H1 (cell line): ENCODE results near the gene FAM222B. TPM values are rescaled to one million over a fixed set of nuclear protein-coding genes. Genes with fewer than 3 reads are reported as not detected.

Experiments used
- CTCF ChIA-PET: fragments of 300-600 bp; sonication (Branson Sonifier 250); formaldehyde crosslinking; loops from one replicate; lab custom pipeline; 2021; ENCODE audit not compliant: partially characterized antibody; lab: Charles Lee
- POLR2A ChIA-PET: fragments of 300-600 bp; sonication (Branson Sonifier 250); formaldehyde crosslinking; loops from one replicate; lab custom pipeline; 2021; ENCODE audit warnings: inconsistent platforms; ENCODE audit not compliant: partially characterized antibody; lab: Charles Lee
- DNase-seq, 2 experiments: peaks; one replicate each; pipeline versions ENCODE4 v3.0.0 to v3.0.0-alpha.2; 2010 to 2022; ENCODE audit warnings: low spot score in 2 of 2, low read depth in 1 of 2, mixed read lengths in 1 of 2
- FAIRE-seq: peaks from 2 replicates; lab custom pipeline; 2011; peaks lifted over from hg19 to GRCh38; lab: Jason Lieb, UNC
- H2AFZ ChIP-seq: 2 replicates; pipeline ENCODE4 v1.8.1; 2012; ENCODE audit warnings: low read length, inconsistent platforms
- H2AK5ac ChIP-seq: 2 replicates; pipeline ENCODE4 v1.6.1; 2013; ENCODE audit warnings: low read depth, low read length
- H2BK120ac ChIP-seq: replicated peaks from 2 replicates; pipeline ENCODE3; 2013; ENCODE audit warnings: low read depth, low read length, inconsistent platforms
- H2BK12ac ChIP-seq: 2 replicates; pipeline ENCODE4 v1.6.1; 2013; ENCODE audit warnings: low read depth, low read length
- H2BK15ac ChIP-seq: 2 replicates; pipeline ENCODE4 v1.6.1; 2013; ENCODE audit warnings: low read length
- H2BK20ac ChIP-seq: 2 replicates; pipeline ENCODE4 v1.6.1; 2013; ENCODE audit warnings: low read length
- H2BK5ac ChIP-seq: 2 replicates; pipeline ENCODE4 v1.6.1; 2013; ENCODE audit warnings: low read depth, low read length
- H3K14ac ChIP-seq: 2 replicates; pipeline ENCODE4 v1.6.1; 2013; ENCODE audit warnings: inconsistent platforms; ENCODE audit not compliant: insufficient read length
- H3K18ac ChIP-seq: 2 replicates; pipeline ENCODE4 v1.6.1; 2013; ENCODE audit warnings: low read length; ENCODE audit errors: extremely low read depth
- H3K23ac ChIP-seq: 2 replicates; pipeline ENCODE4 v1.6.1; 2013; ENCODE audit warnings: inconsistent platforms; ENCODE audit not compliant: insufficient read length
- H3K23me2 ChIP-seq: 2 replicates; pipeline ENCODE4 v1.6.1; 2013; ENCODE audit warnings: low read depth, low read length
- H3K27ac ChIP-seq: 2 replicates; pipeline ENCODE4 v1.6.1; 2011; ENCODE audit warnings: low read depth, low read length, inconsistent platforms
- H3K27me3 ChIP-seq, 4 experiments: replicated peaks in 1 of 4; 1 replicate in 1 of 4; 2 replicates in 3 of 4; pipeline versions ENCODE4 v1.6.1 to v1.8.1; 2011 to 2013; ENCODE audit warnings: low read length in 3 of 4, mild to moderate bottlenecking in 3 of 4, inconsistent platforms in 2 of 4, mixed read lengths in 2 of 4, moderate library complexity in 1 of 4; ENCODE audit not compliant: control insufficient read depth in 3 of 4, insufficient read depth in 3 of 4; ENCODE audit errors: extremely low read depth in 1 of 4
- H3K36me3 ChIP-seq, 4 experiments: 2 replicates each; pipeline versions ENCODE4 v1.6.1 to v1.8.1; 2011 to 2013; ENCODE audit warnings: mild to moderate bottlenecking in 4 of 4, low read length in 3 of 4, moderate library complexity in 2 of 4, control low read depth in 1 of 4, inconsistent platforms in 1 of 4; ENCODE audit not compliant: insufficient read depth in 4 of 4, control insufficient read depth in 2 of 4
- H3K4ac ChIP-seq: replicated peaks from 2 replicates; pipeline ENCODE3; 2013; ENCODE audit warnings: low read length, low read depth, mixed read lengths, inconsistent platforms; ENCODE audit not compliant: insufficient read length
- H3K4me1 ChIP-seq, 4 experiments: replicated peaks in 1 of 4; 1 replicate in 1 of 4; 2 replicates in 3 of 4; pipeline versions ENCODE4 v1.6.1 to v1.8.1; 2011 to 2013; ENCODE audit warnings: low read length in 3 of 4, inconsistent platforms in 2 of 4, mixed read lengths in 1 of 4; ENCODE audit not compliant: insufficient read depth in 4 of 4, control insufficient read depth in 3 of 4
- H3K4me2 ChIP-seq, 2 experiments: 2 replicates each; pipeline versions ENCODE4 v1.6.1 to v1.8.1; 2011 to 2013; ENCODE audit warnings: low read depth in 2 of 2, low read length in 2 of 2, control low read depth in 1 of 2, inconsistent platforms in 1 of 2, mild to moderate bottlenecking in 1 of 2; ENCODE audit not compliant: insufficient read depth in 1 of 2
- H3K4me3 ChIP-seq, 4 experiments: fragments of 200-600, 300-600 bp in 1 of 4; sonication (generic), shearing (Covaris generic), sonication (Bioruptor Twin) in 1 of 4; 2 replicates each; pipeline versions ENCODE4 v1.5.1 to v1.8.1; 2011 to 2016; ENCODE audit warnings: low read length in 4 of 4, low read depth in 3 of 4, control low read depth in 2 of 4, inconsistent platforms in 2 of 4, mild to moderate bottlenecking in 2 of 4, mixed read lengths in 1 of 4, moderate library complexity in 1 of 4; ENCODE audit not compliant: insufficient read depth in 2 of 4; ENCODE audit errors: extremely low read depth in 1 of 4
- H3K56ac ChIP-seq: replicated peaks from 2 replicates; pipeline ENCODE3; 2013; ENCODE audit warnings: low read depth, mild to moderate bottlenecking, mixed read lengths, low read length, inconsistent platforms; ENCODE audit not compliant: insufficient read length
- H3K79me1 ChIP-seq: 2 replicates; pipeline ENCODE4 v1.6.1; 2013; ENCODE audit warnings: low read depth, low read length, control low read depth
- H3K79me2 ChIP-seq, 2 experiments: 2 replicates each; pipeline versions ENCODE4 v1.6.1 to v1.8.1; 2012 to 2013; ENCODE audit warnings: low read length in 2 of 2, mild to moderate bottlenecking in 2 of 2, inconsistent platforms in 1 of 2; ENCODE audit not compliant: insufficient read depth in 2 of 2, control insufficient read depth in 1 of 2
- H3K9ac ChIP-seq, 4 experiments: replicated peaks in 1 of 4; 1 replicate in 1 of 4; 2 replicates in 3 of 4; pipeline versions ENCODE4 v1.6.1 to v1.8.1; 2011 to 2013; ENCODE audit warnings: low read depth in 3 of 4, low read length in 3 of 4, control low read depth in 2 of 4, mild to moderate bottlenecking in 2 of 4, moderate library complexity in 2 of 4, inconsistent platforms in 1 of 4; ENCODE audit errors: extremely low read depth in 1 of 4
- H3K9me3 ChIP-seq, 2 experiments: 2 replicates each; pipeline versions ENCODE4 v1.6.1 to v1.8.1; 2012 to 2013; ENCODE audit warnings: mild to moderate bottlenecking in 2 of 2, moderate library complexity in 2 of 2, control low read depth in 1 of 2, inconsistent platforms in 1 of 2, low read depth in 1 of 2, low read length in 1 of 2, mixed read lengths in 1 of 2; ENCODE audit not compliant: insufficient read depth in 2 of 2
- H4K20me1 ChIP-seq, 2 experiments: replicated peaks in 1 of 2; 2 replicates each; pipeline versions ENCODE3 to v1.8.1; 2011 to 2013; ENCODE audit warnings: inconsistent platforms in 2 of 2, low read length in 2 of 2, mild to moderate bottlenecking in 1 of 2; ENCODE audit not compliant: insufficient read depth in 2 of 2, control insufficient read depth in 1 of 2
- H4K5ac ChIP-seq: 2 replicates; pipeline ENCODE4 v1.6.1; 2013; ENCODE audit warnings: low read length, low read depth, mixed read lengths, inconsistent platforms; ENCODE audit not compliant: insufficient read length
- H4K8ac ChIP-seq: 2 replicates; pipeline ENCODE4 v1.8.0; 2013; ENCODE audit warnings: mild to moderate bottlenecking, moderate library complexity, low read length, inconsistent platforms; ENCODE audit not compliant: insufficient read depth; ENCODE audit errors: extremely low read depth
- H4K91ac ChIP-seq: replicated peaks from 2 replicates; pipeline ENCODE3; 2013; ENCODE audit warnings: low read length, mixed read lengths, inconsistent platforms; ENCODE audit not compliant: insufficient read length
- CBX8 ChIP-seq: fragments of 300-800, 300-1000 bp; sonication (generic); IDR thresholded peaks from 2 replicates; pipeline ENCODE4 v1.7.1; 2016; ENCODE audit warnings: low read depth, low read length, borderline replicate concordance
- CHD1 ChIP-seq: IDR thresholded peaks from 2 replicates; pipeline ENCODE4 v1.6.1; 2012; ENCODE audit warnings: low read depth, low read length, improper control_type of control experiment
- EGR1 ChIP-seq: IDR thresholded peaks from 2 replicates; pipeline ENCODE4 v1.6.1; 2011; ENCODE audit warnings: low read depth, low read length, borderline replicate concordance
- EP300 ChIP-seq, 2 experiments: IDR thresholded peaks; 1 replicate in 1 of 2; 2 replicates in 1 of 2; pipeline ENCODE4 v1.6.1; 2011 to 2012; ENCODE audit warnings: low read depth in 2 of 2, low read length in 2 of 2, mild to moderate bottlenecking in 2 of 2, borderline replicate concordance in 1 of 2, inconsistent platforms in 1 of 2, moderate library complexity in 1 of 2
- MAFK ChIP-seq: IDR thresholded peaks from 2 replicates; pipeline ENCODE4 v1.6.1; 2012; ENCODE audit warnings: low read depth, mild to moderate bottlenecking, improper control_type of control experiment, low read length
- POLR2A ChIP-seq, 2 experiments: IDR thresholded peaks; 1 replicate in 1 of 2; 2 replicates in 1 of 2; pipeline ENCODE4 v1.6.1; 2011; ENCODE audit warnings: low read depth in 2 of 2, low read length in 2 of 2, mild to moderate bottlenecking in 2 of 2; ENCODE audit errors: control extremely low read depth in 1 of 2
- POLR2AphosphoS5 ChIP-seq: IDR thresholded peaks from 2 replicates; pipeline ENCODE4 v1.6.1; 2011; ENCODE audit warnings: low read depth, low read length
- RAD21 ChIP-seq, 2 experiments: IDR thresholded peaks in 1 of 2; conservative IDR thresholded peaks in 1 of 2; 2 replicates each; pipeline ENCODE4 v1.6.1; 2011; ENCODE audit warnings: low read depth in 2 of 2, low read length in 2 of 2, improper control_type of control experiment in 1 of 2, inconsistent platforms in 1 of 2, mild to moderate bottlenecking in 1 of 2, moderate library complexity in 1 of 2
- RBBP5 ChIP-seq: IDR thresholded peaks from 2 replicates; pipeline ENCODE4 v1.7.1; 2012; ENCODE audit warnings: low read depth, mild to moderate bottlenecking, inconsistent platforms, low read length, moderate library complexity, borderline replicate concordance
- RFX5 ChIP-seq: IDR thresholded peaks from 2 replicates; pipeline ENCODE4 v1.6.1; 2011; ENCODE audit warnings: low read depth, low read length, improper control_type of control experiment, borderline replicate concordance
- TAF7 ChIP-seq: optimal IDR thresholded peaks from 2 replicates; pipeline ENCODE3; 2011; ENCODE audit warnings: low read depth, mild to moderate bottlenecking, inconsistent platforms, low read length, moderate library complexity, borderline replicate concordance
- WGBS, 2 experiments: shearing (Covaris generic) in 1 of 2; methylation state at CpG; one replicate each; pipeline versions ENCODE4 v1.1.6 to v1.1.7; 2013 to 2015; ENCODE audit warnings: low lambda C conversion rate in 2 of 2, mixed read lengths in 2 of 2, inconsistent platforms in 1 of 2, low coverage in 1 of 2, missing lambda C conversion rate in 1 of 2; ENCODE audit not compliant: insufficient replicate concordance in 2 of 2, insufficient coverage in 1 of 2, insufficient read length in 1 of 2; ENCODE audit errors: extremely low coverage in 1 of 2, missing lambda C conversion rate in 1 of 2; 5-methylcytosine and 5-hydroxymethylcytosine counted together
- polyA plus RNA-seq, 7 experiments: library from polyadenylated mRNA; depleted of rRNA in 3 of 7; stranded (reverse) in 5 of 7; unstranded in 2 of 7; fragments of >200 nt in 5 of 7; fragments of 200-250 nt in 2 of 7; gene quantifications; 1 replicate in 5 of 7; 2 replicates in 1 of 7; 4 replicates in 1 of 7; pipeline versions ENCODE4 v1.2.1 to v1.2.3, GENCODE V29; 2011 to 2013; ENCODE audit warnings: missing spikeins in 2 of 7, mixed read lengths in 2 of 7
- total RNA-seq: library from RNA; stranded (reverse); fragmentation: NEBNext Ultra II Directional; extraction: Animal tissue kit (Norgen Biotek cat#: 25700); gene quantifications from 2 replicates; pipeline ENCODE4 v1.2.1, GENCODE V29; 2021

Gene FAM222B
- total and polyA plus RNA-seq, 2 of the 8 experiments (the other 6 are each of a cell fraction or from before 2014, with no cell fraction given): 42.1 to 81.7 TPM

DNA sequence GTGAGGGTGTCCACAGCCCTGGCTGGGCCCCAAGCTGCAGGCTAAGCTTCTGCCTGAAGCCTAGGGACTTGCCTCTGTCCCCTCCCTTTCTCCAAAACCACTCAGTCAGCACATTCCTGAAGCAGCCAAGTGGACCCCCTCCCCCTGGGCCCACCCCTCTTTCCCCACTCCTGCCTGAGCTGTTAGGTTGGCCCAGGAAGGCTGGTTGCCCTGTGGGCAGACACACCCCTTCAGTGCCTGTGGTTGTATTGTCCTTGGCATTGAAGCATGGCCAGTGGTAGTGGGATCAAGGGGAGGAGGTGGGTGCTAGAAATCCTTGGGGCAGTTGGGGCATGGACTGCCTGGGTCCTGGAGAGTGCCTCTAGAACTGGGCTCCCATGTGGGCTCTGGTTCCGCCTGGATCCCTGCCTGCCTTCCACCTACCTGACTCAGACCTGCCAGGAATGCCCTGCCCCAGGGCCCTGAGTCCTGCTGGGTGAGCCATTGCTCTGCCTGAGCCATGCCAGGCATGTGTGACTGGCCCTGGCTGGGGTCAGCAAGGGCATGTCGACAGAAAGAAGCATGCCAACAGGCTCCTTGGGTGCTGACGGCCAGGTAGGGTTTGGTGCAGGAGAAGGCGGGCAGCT is 96.7 kb downstream of the FAM222B start:
- Histone ChIP-seq H2AFZ (no peak overlapping the region), H2BK20ac (0 out of 2 replicates have a peak overlapping the region, but pooled peaks have one; percentile 40), H2BK15ac (peak overlapping the region; percentile 93; the same call in 1 of the 2 replicates), H3K79me2 (peaks cover 19 to 42% of the 10 kb centered on the region in 2 experiments), H2AK5ac (peak overlapping the region; percentile 54; the same call in 1 of the 2 replicates), H3K36me3 (peaks cover 30 to 43% (median 32%) of the 10 kb centered on the region in 4 experiments), H3K4ac (peak overlapping the region; percentile 93), H4K8ac (peak overlapping the region; percentile 62; the same call in 1 of the 2 replicates), H3K9ac (peak overlapping the region; percentile 31 to 98 (median 65); a peak in 6 of 7 replicates), H3K4me2 (peak overlapping the region; percentile 92 to 93), H4K91ac (peak overlapping the region; percentile 98), H3K27ac (peak overlapping the region; percentile 98), H3K56ac (peak overlapping the region; percentile 70), H3K23ac (no peak overlapping the region), H2BK5ac (peak overlapping the region; percentile 99), H2BK12ac (peak overlapping the region; percentile 52), H4K5ac (peak overlapping the region; percentile 90), H3K4me3 (peak overlapping the region; percentile 94 to 99 (median 98); a peak in 7 of 8 replicates), H3K79me1 (peaks cover 14% of the 10 kb centered on the region), H3K18ac (peak overlapping the region; percentile 86), H3K14ac (no peak overlapping the region), H3K9me3 (no peaks in the 10 kb centered on the region), H3K27me3 (no peaks in the 10 kb centered on the region), H3K4me1 (peaks cover 0 to 30% (median 25%) of the 10 kb centered on the region in 4 experiments; a peak in 6 of 7 replicates), H4K20me1 (peaks cover 30 to 34% of the 10 kb centered on the region in 2 experiments), H3K23me2 (peaks cover 23% of the 10 kb centered on the region), H2BK120ac (peak overlapping the region; percentile 33)
- WGBS, 2 experiments: 80% methylated on average over 4 of the region's 4 CpGs; no CpG with 5 or more reads in 1 of the 2 experiments
- DNase-seq (no peak), FAIRE-seq (no peak)
- POLR2A ChIA-PET: interaction anchor here (0.6 to 15.3 kb wide), 17 partner anchors 8 to 208 kb away, joined by 3 to 813 read pairs (median 7); partner anchors contain the start of genes FAM222B, FLOT2, NEK8 and PROCA1
- CTCF ChIA-PET: interaction anchor here (0.9 to 11.7 kb wide), 6 partner anchors 9 to 151 kb away, joined by 3 to 316 read pairs (median 4); partner anchors contain the start of genes FLOT2, NEK8, RPL23A and TLCD1
- TF ChIP-seq POLR2AphosphoS5 (no peak; the same call in 1 of the 2 replicates), EGR1 (no peak), TAF7 (no peak), POLR2A (IDR thresholded peaks at IDR 0.05; ENCODE audit: control extremely low read depth in 1 of 2, low read depth in 2 of 2, low read length in 2 of 2) (peak in 1 of 2 experiments; percentile 68; a peak in 1 of 3 replicates), MAFK (peak; percentile 85), RFX5 (no peak), EP300 (IDR thresholded peaks at IDR 0.05; ENCODE audit: borderline replicate concordance in 1 of 2, low read depth in 2 of 2, low read length in 2 of 2) (no peak), RAD21 (IDR thresholded peaks at IDR 0.05 in 1 of 2, conservative IDR thresholded peaks at IDR 0.05 in 1 of 2; ENCODE audit: low read depth in 2 of 2, low read length in 2 of 2) (no peak), CHD1 (no peak), CBX8 (no peak), RBBP5 (no peak)
